Measurements from ENCODE around the gene EGFLAM.
"Not testable (repeated sequence)": the region's sequence is repeated elsewhere in the genome, so short reads cannot be mapped to it uniquely, and the experiment has no call there.

Gene EGFLAM

GRCh38 chr5:38329132-38329715 lies 70.9 kb downstream of the EGFLAM start:
- DNase-seq (ENCODE audit: low read depth in 2 of 2) = no peak

- DNase-seq (ENCODE audit: low read depth in 2 of 2) = no peak
Observed at GRCh38 chr5:38330207-38330606, 71.8 kb downstream of the EGFLAM start.

GRCh38 chr5:38331831-38332230 lies 73.5 kb downstream of the EGFLAM start:
- no peak for DNase-seq (ENCODE audit: low read depth in 2 of 2)

- DNase-seq (ENCODE audit: low read depth in 2 of 2) = not testable (repeated sequence)
Observed at GRCh38 chr5:38333181-38333580, 74.8 kb downstream of the EGFLAM start.

GRCh38 chr5:38338455-38338854 lies 80.1 kb downstream of the EGFLAM start:
- DNase-seq (ENCODE audit: low read depth in 2 of 2) = no peak

GRCh38 chr5:38339446-38339845 lies 81.1 kb downstream of the EGFLAM start:
- no peak for DNase-seq (ENCODE audit: low read depth in 2 of 2)

GRCh38 chr5:38341056-38341455 lies 82.7 kb downstream of the EGFLAM start:
- DNase-seq (ENCODE audit: low read depth in 2 of 2) = no peak

- DNase-seq (ENCODE audit: low read depth in 2 of 2) = no peak
Observed at GRCh38 chr5:38341641-38342040, 83.3 kb downstream of the EGFLAM start.

- no peak for DNase-seq (ENCODE audit: low read depth in 2 of 2)
Observed at GRCh38 chr5:38342261-38342660, 83.9 kb downstream of the EGFLAM start.

- DNase-seq (ENCODE audit: low read depth in 2 of 2) = no peak
Observed at GRCh38 chr5:38344891-38345290, 86.5 kb downstream of the EGFLAM start.

GRCh38 chr5:38346593-38346992 lies 88.2 kb downstream of the EGFLAM start:
- no peak for DNase-seq (ENCODE audit: low read depth in 2 of 2)

GRCh38 chr5:38347040-38347763 lies 88.8 kb downstream of the EGFLAM start:
- no peak for DNase-seq (ENCODE audit: low read depth in 2 of 2)

- DNase-seq (ENCODE audit: low read depth in 2 of 2) = no peak
Observed at GRCh38 chr5:38347896-38348295, 89.5 kb downstream of the EGFLAM start.

- no peak for DNase-seq (ENCODE audit: low read depth in 2 of 2)
Observed at GRCh38 chr5:38360323-38361061, 102.1 kb downstream of the EGFLAM start.

GRCh38 chr5:38362713-38363112 lies 104.4 kb downstream of the EGFLAM start:
- no peak for DNase-seq (ENCODE audit: low read depth in 2 of 2)

GRCh38 chr5:38364825-38365224 lies 106.5 kb downstream of the EGFLAM start:
- DNase-seq (ENCODE audit: low read depth in 2 of 2) = no peak

GRCh38 chr5:38367410-38367809 lies 109.1 kb downstream of the EGFLAM start:
- no peak for DNase-seq (ENCODE audit: low read depth in 2 of 2)

GRCh38 chr5:38367966-38368365 lies 109.6 kb downstream of the EGFLAM start:
- DNase-seq (ENCODE audit: low read depth in 2 of 2) = no peak

- DNase-seq (ENCODE audit: low read depth in 2 of 2) = no peak
Observed at GRCh38 chr5:38369692-38370091, 111.3 kb downstream of the EGFLAM start.

- no peak for DNase-seq (ENCODE audit: low read depth in 2 of 2)
Observed at GRCh38 chr5:38370358-38371100, 112.2 kb downstream of the EGFLAM start.

- no peak for DNase-seq (ENCODE audit: low read depth in 2 of 2)
Observed at GRCh38 chr5:38371596-38371995, 113.2 kb downstream of the EGFLAM start.

GRCh38 chr5:38373743-38374142 lies 115.4 kb downstream of the EGFLAM start:
- no peak for DNase-seq (ENCODE audit: low read depth in 2 of 2)

All from stimulated activated CD4-positive, alpha-beta T cell treated with anti-CD3 and anti-CD28 coated beads, Interleukin-15, amount 100 ng/mL, for 48 hours (primary cell).